K562 (cell line): ENCODE results near the gene MYO5C.

ENCODE experiments used
- CTCF ChIP-seq, 3 experiments: IDR thresholded peaks in 2 of 3; conservative IDR thresholded peaks in 1 of 3; 2 replicates each; pipeline ENCODE4 v1.5.1; 2011 to 2012; ENCODE audit warnings: low read length in 3 of 3, mild to moderate bottlenecking in 3 of 3, control low read depth in 2 of 3, improper control_type of control experiment in 1 of 3, inconsistent platforms in 1 of 3, low read depth in 1 of 3, mixed read lengths in 1 of 3, moderate library complexity in 1 of 3; ENCODE audit not compliant: insufficient read depth in 2 of 3
- ELK1 ChIP-seq: sonication (generic); formaldehyde crosslinking; IDR thresholded peaks from 2 replicates; pipeline ENCODE4 v1.8.1; 2022; ENCODE audit warnings: missing genetic modification reagents
- HOMEZ ChIP-seq: fragments of 250-450 bp; sonication (Bioruptor Pico); IDR thresholded peaks from 2 replicates; pipeline ENCODE4 v1.4.0; 2020; ENCODE audit warnings: mild to moderate bottlenecking, moderate library complexity
- PATZ1 ChIP-seq: fragments of 250-450 bp; sonication (Bioruptor Pico); IDR thresholded peaks from 2 replicates; pipeline ENCODE4 v1.5.0; 2020; ENCODE audit warnings: mild to moderate bottlenecking, borderline replicate concordance
- SMAD3 ChIP-seq: fragments of 450-650 bp; formaldehyde crosslinking; conservative IDR thresholded peaks from 2 replicates; pipeline ENCODE4 v1.4.0; 2020; ENCODE audit warnings: mild to moderate bottlenecking
- ZFP1 ChIP-seq: fragments of 450-650 bp; formaldehyde crosslinking; IDR thresholded peaks from 2 replicates; pipeline ENCODE4 v1.4.0; 2020; ENCODE audit warnings: mild to moderate bottlenecking, mixed read lengths

GRCh38 chr15:52283281-52283680 is 12.3 kb downstream of the MYO5C start:
- TF ChIP-seq CTCF (IDR thresholded peaks at IDR 0.05 in 2 of 3, conservative IDR thresholded peaks at IDR 0.05 in 1 of 3; ENCODE audit: insufficient read depth in 2 of 3, low read depth in 1 of 3, low read length in 3 of 3): no peak
- TF ChIP-seq ZFP1 (CRISPR knock-in tag): no peak
- no peak for TF ChIP-seq PATZ1 (CRISPR knock-in tag)
- TF ChIP-seq ELK1 (CRISPR knock-in tag): no peak
- no peak for TF ChIP-seq HOMEZ (CRISPR knock-in tag)
- no peak for TF ChIP-seq SMAD3 (CRISPR knock-in tag)
